IMR-90 (cell line): Measurements from ENCODE around the gene TMOD1. TPM values are rescaled to one million over a fixed set of nuclear protein-coding genes. Genes with fewer than 3 reads are reported as not detected.

Experiments used
- ATAC-seq: fragments of 200-7000 bp; cut with Tn5 transposase; 2 replicates; pipeline ENCODE4 v1.9.1; 2020; ENCODE audit warnings: low read depth, mild to moderate bottlenecking, moderate library complexity
- BruUV-seq: library from RNA; stranded (reverse); fragments of 400-500 nt; replicated peaks from 2 replicates; lab custom pipeline; 2021; lab: Mats Ljungman, UMichigan
- CTCF ChIA-PET: fragments of 300-600 bp; formaldehyde crosslinking; extraction: SDS; loops from one replicate; lab custom pipeline; 2021; ENCODE audit warnings: antibody characterized with exemption; lab: Yijun Ruan, JAX
- POLR2A ChIA-PET: fragments of 300-600 bp; sonication (Branson Sonifier 250); formaldehyde crosslinking; loops from one replicate; lab custom pipeline; 2022; ENCODE audit warnings: antibody characterized with exemption; ENCODE audit not compliant: unreplicated experiment; lab: Charles Lee
- DNase-seq: peaks from one replicate; pipeline ENCODE4 v3.0.0; 2013
- H2AFZ ChIP-seq: replicated peaks from 2 replicates; pipeline ENCODE3; 2013; ENCODE audit warnings: low read length, mild to moderate bottlenecking; ENCODE audit not compliant: poor library complexity
- H2AK5ac ChIP-seq: 2 replicates; pipeline ENCODE4 v1.6.1; 2013; ENCODE audit warnings: low read depth, low read length, inconsistent platforms
- H2AK9ac ChIP-seq: replicated peaks from 2 replicates; pipeline ENCODE3; 2013; ENCODE audit warnings: mild to moderate bottlenecking, low read depth, low read length, moderate library complexity; ENCODE audit not compliant: poor library complexity
- H2BK120ac ChIP-seq: 2 replicates; pipeline ENCODE4 v1.6.1; 2013; ENCODE audit warnings: low read depth, low read length, inconsistent platforms
- H2BK15ac ChIP-seq: 3 replicates; pipeline ENCODE4 v1.6.1; 2013; ENCODE audit warnings: low read depth, low read length, inconsistent platforms
- H2BK20ac ChIP-seq: 2 replicates; pipeline ENCODE4 v1.6.1; 2013; ENCODE audit warnings: low read depth, mild to moderate bottlenecking, inconsistent platforms, low read length, moderate library complexity
- H2BK5ac ChIP-seq: 2 replicates; pipeline ENCODE4 v1.6.1; 2013; ENCODE audit warnings: mild to moderate bottlenecking, low read depth, low read length, inconsistent platforms; ENCODE audit not compliant: poor library complexity, severe bottlenecking
- H3K14ac ChIP-seq: replicated peaks from 2 replicates; pipeline ENCODE4 v1.6.1; 2013; ENCODE audit warnings: low read depth, low read length, inconsistent platforms
- H3K18ac ChIP-seq: 2 replicates; pipeline ENCODE4 v1.6.1; 2013; ENCODE audit warnings: low read depth, low read length, control low read depth
- H3K23ac ChIP-seq: 2 replicates; pipeline ENCODE4 v1.6.1; 2013; ENCODE audit warnings: low read depth, low read length, inconsistent platforms
- H3K27ac ChIP-seq: 2 replicates; pipeline ENCODE4 v1.5.1; 2013; ENCODE audit warnings: mild to moderate bottlenecking, control low read depth, low read length; ENCODE audit not compliant: insufficient read depth
- H3K27me3 ChIP-seq: 2 replicates; pipeline ENCODE4 v1.6.1; 2013; ENCODE audit warnings: low read length; ENCODE audit not compliant: control insufficient read depth, insufficient read depth
- H3K36me3 ChIP-seq: 2 replicates; pipeline ENCODE4 v1.6.1; 2013; ENCODE audit warnings: low read length, mixed read lengths; ENCODE audit not compliant: control insufficient read depth, insufficient read depth
- H3K4ac ChIP-seq: 2 replicates; pipeline ENCODE4 v1.6.1; 2013; ENCODE audit warnings: low read depth, low read length, inconsistent platforms
- H3K4me1 ChIP-seq: 2 replicates; pipeline ENCODE4 v1.6.1; 2013; ENCODE audit warnings: low read length, mixed read lengths; ENCODE audit not compliant: control insufficient read depth, insufficient read depth
- H3K4me2 ChIP-seq: 2 replicates; pipeline ENCODE4 v1.6.1; 2013; ENCODE audit warnings: low read depth, mild to moderate bottlenecking, control low read depth, low read length, moderate library complexity
- H3K4me3 ChIP-seq: 2 replicates; pipeline ENCODE4 v1.5.1; 2013; ENCODE audit warnings: low read depth, mild to moderate bottlenecking, control low read depth, low read length, moderate library complexity; ENCODE audit not compliant: insufficient read depth
- H3K56ac ChIP-seq: 2 replicates; pipeline ENCODE4 v1.6.1; 2013; ENCODE audit warnings: low read length, inconsistent platforms; ENCODE audit not compliant: insufficient read depth; ENCODE audit errors: extremely low read depth
- H3K79me1 ChIP-seq, 2 experiments: 2 replicates each; pipeline ENCODE4 v1.6.1; 2013; ENCODE audit warnings: low read length in 2 of 2, inconsistent platforms in 1 of 2, low read depth in 1 of 2
- H3K9ac ChIP-seq: 2 replicates; pipeline ENCODE4 v1.6.1; 2013; ENCODE audit warnings: low read depth, low read length, control low read depth
- H3K9me1 ChIP-seq: 2 replicates; pipeline ENCODE4 v1.6.1; 2013; ENCODE audit warnings: low read length, inconsistent platforms; ENCODE audit not compliant: insufficient read depth
- H3K9me3 ChIP-seq: 2 replicates; pipeline ENCODE4 v1.6.1; 2013; ENCODE audit warnings: low read length; ENCODE audit not compliant: control insufficient read depth, insufficient read depth
- H4K20me1 ChIP-seq: 2 replicates; pipeline ENCODE4 v1.6.1; 2013; ENCODE audit warnings: low read length, inconsistent platforms; ENCODE audit not compliant: insufficient read depth
- H4K5ac ChIP-seq: 2 replicates; pipeline ENCODE4 v1.6.1; 2013; ENCODE audit warnings: mild to moderate bottlenecking, low read depth, low read length, control low read depth
- H4K8ac ChIP-seq, 2 experiments: 2 replicates each; pipeline ENCODE4 v1.6.1; 2013; ENCODE audit warnings: low read depth in 2 of 2, low read length in 2 of 2, control low read depth in 1 of 2, inconsistent platforms in 1 of 2
- H4K91ac ChIP-seq: 2 replicates; pipeline ENCODE4 v1.6.1; 2013; ENCODE audit warnings: low read depth, low read length, inconsistent platforms; ENCODE audit not compliant: insufficient read depth
- BHLHE40 ChIP-seq: fragments of 150-350 bp; IDR thresholded peaks from 2 replicates; pipeline ENCODE4 v1.6.1; 2016; ENCODE audit warnings: mild to moderate bottlenecking, low read depth, low read length
- CEBPB ChIP-seq: IDR thresholded peaks from 2 replicates; pipeline ENCODE4 v1.6.1; 2012; ENCODE audit warnings: low read depth, low read length, improper control_type of control experiment
- CHD1 ChIP-seq: IDR thresholded peaks from 2 replicates; pipeline ENCODE4 v1.6.1; 2012; ENCODE audit warnings: low read depth, low read length, improper control_type of control experiment
- NFE2L2 ChIP-seq: fragments of 150-350 bp; IDR thresholded peaks from 2 replicates; pipeline ENCODE4 v1.6.1; 2016; ENCODE audit warnings: low read depth, mild to moderate bottlenecking, low read length
- RCOR1 ChIP-seq: IDR thresholded peaks from 2 replicates; pipeline ENCODE4 v1.6.1; 2012; ENCODE audit warnings: mild to moderate bottlenecking, low read length, improper control_type of control experiment; ENCODE audit not compliant: insufficient replicate concordance
- RFX5 ChIP-seq: IDR thresholded peaks from 2 replicates; pipeline ENCODE4 v1.8.0; 2012; ENCODE audit warnings: low read depth, mild to moderate bottlenecking, low read length, moderate library complexity
- USF2 ChIP-seq: fragments of 150-350 bp; IDR thresholded peaks from 2 replicates; pipeline ENCODE4 v1.6.1; 2017; ENCODE audit warnings: mild to moderate bottlenecking, antibody characterized with exemption, low read length, low read depth
- WGBS, 2 experiments: methylation state at CpG; one replicate each; pipeline versions ENCODE4 v1.1.5 to v1.1.7; 2013; ENCODE audit warnings: missing lambda C conversion rate in 2 of 2; ENCODE audit not compliant: insufficient read length in 1 of 2; ENCODE audit errors: extremely low coverage in 2 of 2; 5-methylcytosine and 5-hydroxymethylcytosine counted together
- dilution Hi-C: fragments of 300-500 bp; cut with HindIII; formaldehyde crosslinking; loops from one replicate; pipeline ENCODE4 v1.14.3; 2018; ENCODE audit warnings: low sequenced_read_pairs; ENCODE audit not compliant: unreplicated experiment
- in situ Hi-C: fragments of 300-500 bp; cut with MboI; formaldehyde crosslinking; loops from 3 replicates; pipeline ENCODE4 v1.14.3; 2019; ENCODE audit warnings: low sequenced_read_pairs, inconsistent platforms, mixed read lengths
- intact Hi-C: fragments of 100-400 bp; cut with micrococcal nuclease; formaldehyde crosslinking; loops from 2 replicates; pipeline ENCODE4 v1.10.0; 2022
- polyA plus RNA-seq, 3 experiments: library from polyadenylated mRNA; depleted of rRNA; stranded (reverse); fragments of >200 nt; gene quantifications; 2 replicates each; pipeline ENCODE4 v1.2.3, GENCODE V29; 2012; ENCODE audit warnings: low replicate concordance in 1 of 3
- total RNA-seq: library from RNA; depleted of rRNA; stranded (reverse); fragments of >200 nt; gene quantifications from 2 replicates; pipeline ENCODE4 v1.2.3, GENCODE V29; 2012
- TF ChIP-seq, protein P1 (sequence below): fragments of 150-350 bp; IDR thresholded peaks from 2 replicates; pipeline ENCODE4 v1.6.1; 2016; ENCODE audit warnings: low read depth, mild to moderate bottlenecking, low read length, moderate library complexity, borderline replicate concordance
- TF ChIP-seq, protein P2 (sequence below): conservative IDR thresholded peaks from 2 replicates; pipeline ENCODE4 v1.5.1; 2012; ENCODE audit warnings: mild to moderate bottlenecking, low read depth, low read length, improper control_type of control experiment

Gene TMOD1
- total and polyA plus RNA-seq, 2 of the 4 experiments (the other 2 are of a cell fraction) = 0.18 to 0.38 TPM

GRCh38 chr9:97623946-97624345 is 122.5 kb downstream of the TMOD1 start:
- Histone ChIP-seq H4K5ac (no peak overlapping the region), H3K4ac (no peak overlapping the region), H3K9me3 (no peaks in the 10 kb centered on the region), H4K8ac (no peak overlapping the region), H3K56ac (no peak overlapping the region), H3K79me1 (peaks cover 16 to 28% of the 10 kb centered on the region in 2 experiments), H3K14ac (no peak overlapping the region), H2AFZ (no peak overlapping the region), H3K23ac (no peak overlapping the region), H3K9ac (no peak overlapping the region), H3K4me3 (no peak overlapping the region), H3K18ac (no peak overlapping the region), H3K4me2 (no peak overlapping the region), H2AK9ac (no peak overlapping the region), H3K4me1 (peaks cover 4% of the 10 kb centered on the region), H2BK120ac (no peak overlapping the region), H4K91ac (no peak overlapping the region), H3K27ac (no peak overlapping the region), H4K20me1 (no peaks in the 10 kb centered on the region; the same call in 1 of the 2 replicates), H2BK20ac (no peak overlapping the region), H2BK5ac (no peak overlapping the region), H2BK15ac (no peak overlapping the region), H3K27me3 (no peaks in the 10 kb centered on the region), H3K9me1 (peaks cover 6% of the 10 kb centered on the region), H3K36me3 (peaks cover 14% of the 10 kb centered on the region), H2AK5ac (no peak overlapping the region)
- intact Hi-C loops (no loop called here), in situ Hi-C loops (no loop called here), dilution Hi-C loops (no loop called here)
- ChIA-PET POLR2A (no interaction called here), CTCF (interaction anchor here (2.4 kb wide), 1 partner anchor 9 kb away, joined by 8 read pairs; no protein-coding TSS in a partner anchor)
- no CpG with 5 or more reads among the region's 1 CpG for WGBS, 2 experiments
- DNase-seq = no peak
- no peak for ATAC-seq
- TF ChIP-seq CHD1 (no peak), USF2 (no peak), CEBPB (no peak), BHLHE40 (no peak), NFE2L2 (no peak), RFX5 (no peak), RCOR1 (no peak)
- TF ChIP-seq, protein P1, sequence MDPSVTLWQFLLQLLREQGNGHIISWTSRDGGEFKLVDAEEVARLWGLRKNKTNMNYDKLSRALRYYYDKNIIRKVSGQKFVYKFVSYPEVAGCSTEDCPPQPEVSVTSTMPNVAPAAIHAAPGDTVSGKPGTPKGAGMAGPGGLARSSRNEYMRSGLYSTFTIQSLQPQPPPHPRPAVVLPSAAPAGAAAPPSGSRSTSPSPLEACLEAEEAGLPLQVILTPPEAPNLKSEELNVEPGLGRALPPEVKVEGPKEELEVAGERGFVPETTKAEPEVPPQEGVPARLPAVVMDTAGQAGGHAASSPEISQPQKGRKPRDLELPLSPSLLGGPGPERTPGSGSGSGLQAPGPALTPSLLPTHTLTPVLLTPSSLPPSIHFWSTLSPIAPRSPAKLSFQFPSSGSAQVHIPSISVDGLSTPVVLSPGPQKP = no peak
- TF ChIP-seq, protein P2, sequence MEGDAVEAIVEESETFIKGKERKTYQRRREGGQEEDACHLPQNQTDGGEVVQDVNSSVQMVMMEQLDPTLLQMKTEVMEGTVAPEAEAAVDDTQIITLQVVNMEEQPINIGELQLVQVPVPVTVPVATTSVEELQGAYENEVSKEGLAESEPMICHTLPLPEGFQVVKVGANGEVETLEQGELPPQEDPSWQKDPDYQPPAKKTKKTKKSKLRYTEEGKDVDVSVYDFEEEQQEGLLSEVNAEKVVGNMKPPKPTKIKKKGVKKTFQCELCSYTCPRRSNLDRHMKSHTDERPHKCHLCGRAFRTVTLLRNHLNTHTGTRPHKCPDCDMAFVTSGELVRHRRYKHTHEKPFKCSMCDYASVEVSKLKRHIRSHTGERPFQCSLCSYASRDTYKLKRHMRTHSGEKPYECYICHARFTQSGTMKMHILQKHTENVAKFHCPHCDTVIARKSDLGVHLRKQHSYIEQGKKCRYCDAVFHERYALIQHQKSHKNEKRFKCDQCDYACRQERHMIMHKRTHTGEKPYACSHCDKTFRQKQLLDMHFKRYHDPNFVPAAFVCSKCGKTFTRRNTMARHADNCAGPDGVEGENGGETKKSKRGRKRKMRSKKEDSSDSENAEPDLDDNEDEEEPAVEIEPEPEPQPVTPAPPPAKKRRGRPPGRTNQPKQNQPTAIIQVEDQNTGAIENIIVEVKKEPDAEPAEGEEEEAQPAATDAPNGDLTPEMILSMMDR = no peak
- no TSS peak for BruUV-seq
